Endothelial cell of umbilical vein (primary cell): ENCODE data around the gene MXI1. TPM values are rescaled to one million over a fixed set of nuclear protein-coding genes. Genes with fewer than 3 reads are reported as not detected.

Experiments
- BruUV-seq: library from RNA; stranded (reverse); fragments of 400-500 nt; replicated peaks from 2 replicates; lab custom pipeline; 2021; lab: Mats Ljungman, UMichigan
- CTCF ChIA-PET: fragments of 300-600, 350-600 bp; sonication (Branson Sonifier 250); formaldehyde crosslinking; loops from one replicate; lab custom pipeline; 2021; ENCODE audit warnings: antibody characterized with exemption, inconsistent platforms; lab: Charles Lee
- POLR2A ChIA-PET: fragments of 300-600, 350-600 bp; sonication (Branson Sonifier 250); formaldehyde crosslinking; loops from one replicate; lab custom pipeline; 2021; ENCODE audit warnings: antibody characterized with exemption, inconsistent platforms; lab: Charles Lee
- DNase-seq: peaks from one replicate; pipeline ENCODE4 v3.0.0-alpha.2; 2011; ENCODE audit warnings: low read depth, low spot score
- FAIRE-seq: peaks from 2 replicates; lab custom pipeline; 2011; peaks lifted over from hg19 to GRCh38; lab: Jason Lieb, UNC
- H2AFZ ChIP-seq: 2 replicates; pipeline ENCODE4 v1.6.0; 2012; ENCODE audit warnings: low read depth, low read length, control low read depth, inconsistent platforms
- H3K27ac ChIP-seq: 2 replicates; pipeline ENCODE4 v1.5.1; 2011; ENCODE audit warnings: low read depth, mild to moderate bottlenecking, control low read depth, low read length, moderate library complexity; ENCODE audit not compliant: insufficient read depth
- H3K27me3 ChIP-seq, 2 experiments: 2 replicates each; pipeline versions ENCODE4 v1.6.0 to v1.6.1; 2011; ENCODE audit warnings: low read length in 2 of 2, mixed read lengths in 1 of 2; ENCODE audit not compliant: control insufficient read depth in 2 of 2, insufficient read depth in 2 of 2
- H3K36me3 ChIP-seq, 2 experiments: 2 replicates in 1 of 2; 3 replicates in 1 of 2; pipeline ENCODE4 v1.5.1; 2011; ENCODE audit warnings: low read length in 2 of 2, mild to moderate bottlenecking in 1 of 2, moderate library complexity in 1 of 2; ENCODE audit not compliant: control insufficient read depth in 2 of 2, insufficient read depth in 2 of 2; ENCODE audit errors: extremely low read depth in 1 of 2
- H3K4me1 ChIP-seq: 3 replicates; pipeline ENCODE4 v1.5.1; 2011; ENCODE audit warnings: mild to moderate bottlenecking, low read length; ENCODE audit not compliant: control insufficient read depth, insufficient read depth; ENCODE audit errors: extremely low read depth
- H3K4me2 ChIP-seq: 2 replicates; pipeline ENCODE4 v1.6.1; 2011; ENCODE audit warnings: low read length, control low read depth, mixed read lengths; ENCODE audit not compliant: insufficient read depth
- H3K4me3 ChIP-seq, 3 experiments: fragments of 200-600 bp in 1 of 3; sonication (generic), shearing (Covaris generic) in 1 of 3; replicated peaks in 1 of 3; 2 replicates each; pipeline ENCODE4 v1.5.1; 2011 to 2016; ENCODE audit warnings: control low read depth in 3 of 3, low read length in 3 of 3, mild to moderate bottlenecking in 2 of 3, inconsistent platforms in 1 of 3, low read depth in 1 of 3, moderate library complexity in 1 of 3; ENCODE audit not compliant: insufficient read depth in 1 of 3
- H3K79me2 ChIP-seq: 2 replicates; pipeline ENCODE4 v1.6.0; 2012; ENCODE audit warnings: low read length, inconsistent platforms; ENCODE audit not compliant: control insufficient read depth, insufficient read depth
- H3K9ac ChIP-seq: replicated peaks from 2 replicates; pipeline ENCODE3; 2011; ENCODE audit warnings: low read length, control low read depth; ENCODE audit not compliant: insufficient read depth; ENCODE audit errors: extremely low read depth
- H3K9me1 ChIP-seq: replicated peaks from 3 replicates; pipeline ENCODE4 v1.6.0; 2011; ENCODE audit warnings: mild to moderate bottlenecking, low read length; ENCODE audit not compliant: control insufficient read depth, insufficient read depth; ENCODE audit errors: extremely low read depth
- H3K9me3 ChIP-seq: replicated peaks from 2 replicates; pipeline ENCODE4 v1.5.1; 2012; ENCODE audit warnings: low read length, inconsistent platforms; ENCODE audit not compliant: control insufficient read depth, insufficient read depth
- H4K20me1 ChIP-seq: replicated peaks from 2 replicates; pipeline ENCODE3; 2011; ENCODE audit warnings: mild to moderate bottlenecking, low read length; ENCODE audit not compliant: control insufficient read depth, insufficient read depth; ENCODE audit errors: extremely low read depth
- CTCF ChIP-seq, 2 donors: IDR thresholded peaks; 1 replicate in 1 of 2; 2 replicates in 1 of 2; pipeline ENCODE4 v1.5.1; 2011; ENCODE audit warnings: low read length in 2 of 2, mild to moderate bottlenecking in 2 of 2, moderate library complexity in 2 of 2, control low read depth in 1 of 2, inconsistent platforms in 1 of 2, low read depth in 1 of 2; ENCODE audit not compliant: insufficient read depth in 1 of 2; ENCODE audit errors: extremely low read depth in 1 of 2
- EZH2 ChIP-seq: IDR thresholded peaks from 2 replicates; pipeline ENCODE4 v1.6.1; 2012; ENCODE audit warnings: borderline replicate concordance, low read depth, mild to moderate bottlenecking, moderate library complexity, low read length, inconsistent platforms; ENCODE audit not compliant: severe bottlenecking
- FOS ChIP-seq: IDR thresholded peaks from 2 replicates; pipeline ENCODE4 v1.6.1; 2011; ENCODE audit warnings: mild to moderate bottlenecking, low read length, moderate library complexity, borderline replicate concordance; ENCODE audit not compliant: insufficient read depth
- GATA2 ChIP-seq: IDR thresholded peaks from 2 replicates; pipeline ENCODE4 v1.7.0; 2011; ENCODE audit warnings: low read depth, mild to moderate bottlenecking, moderate library complexity, mixed read lengths, low read length; ENCODE audit not compliant: insufficient read length, insufficient read depth
- JUN ChIP-seq: IDR thresholded peaks from 2 replicates; pipeline ENCODE4 v1.6.1; 2011; ENCODE audit warnings: borderline replicate concordance, low read depth; ENCODE audit not compliant: insufficient read length, insufficient read depth
- MAX ChIP-seq: IDR thresholded peaks from 2 replicates; pipeline ENCODE4 v1.6.1; 2011; ENCODE audit not compliant: insufficient read depth, insufficient read length
- MYC ChIP-seq: IDR thresholded peaks from one replicate; pipeline ENCODE4 v1.6.1; 2011; ENCODE audit warnings: mild to moderate bottlenecking, low read depth, low read length
- POLR2A ChIP-seq: IDR thresholded peaks from 2 replicates; pipeline ENCODE4 v1.6.1; 2012; ENCODE audit warnings: low read depth, mild to moderate bottlenecking, control low read depth, low read length
- POLR2AphosphoS5 ChIP-seq: IDR thresholded peaks from 2 replicates; pipeline ENCODE4 v1.6.1; 2012; ENCODE audit warnings: low read depth, mild to moderate bottlenecking, control low read depth, low read length, moderate library complexity; ENCODE audit not compliant: insufficient read depth
- dilution Hi-C: fragments of 300-500 bp; cut with MboI; formaldehyde crosslinking; loops from one replicate; pipeline ENCODE4 v1.15.0; 2019; ENCODE audit warnings: low sequenced_read_pairs; ENCODE audit not compliant: extremely low pct_ligation_motif_present
- intact Hi-C: fragments of 100-400 bp; cut with micrococcal nuclease; formaldehyde crosslinking; loops from one replicate; pipeline ENCODE4 v1.10.0; 2022
- polyA plus RNA-seq, 4 experiments: library from polyadenylated mRNA; depleted of rRNA in 3 of 4; stranded (reverse) in 3 of 4; unstranded in 1 of 4; fragments of >200 nt; gene quantifications; 2 replicates each; pipeline versions ENCODE4 v1.2.1 to v1.2.3, GENCODE V29; 2011 to 2012; ENCODE audit warnings: missing spikeins in 1 of 4
- total RNA-seq: library from RNA; stranded (reverse); gene quantifications from 2 replicates; pipeline ENCODE4 v1.2.3, GENCODE V29; 2021

MXI1 gene
- total and polyA plus RNA-seq, 2 donors (not counting 3 experiments of a cell fraction or from before 2014, with no cell fraction given): 2.7 to 8.5 TPM

- no peak for TF ChIP-seq MYC
- ChIA-PET POLR2A (no interaction called here), CTCF (interaction anchor here (7.1 kb wide), 1 partner anchor 11 kb away, joined by 99 read pairs; no protein-coding TSS in a partner anchor)
- Histone ChIP-seq H3K9me1 (no peaks in the 10 kb centered on the region), H3K4me3 (no peak overlapping the region), H3K9me3 (no peaks in the 10 kb centered on the region), H3K27me3 (peaks cover 22 to 23% of the 10 kb centered on the region in 2 experiments), H3K79me2 (no peaks in the 10 kb centered on the region), H3K4me1 (peaks cover 4% of the 10 kb centered on the region), H2AFZ (no peak overlapping the region), H3K9ac (no peak overlapping the region), H3K27ac (no peak overlapping the region), H3K4me2 (no peak overlapping the region), H3K36me3 (no peaks in the 10 kb centered on the region), H4K20me1 (no peaks in the 10 kb centered on the region)
- dilution Hi-C loops (no loop called here), intact Hi-C loops (no loop called here)
- DNase-seq (no peak), FAIRE-seq (no peak)
- no TSS peak for BruUV-seq
Observed at GRCh38 chr10:110212119-110213006, 5.0 kb downstream of the MXI1 start.

GRCh38 chr10:110214371-110214826 is 7.0 kb downstream of the MXI1 start:
- H3K27ac ChIP-seq: no peak overlapping the region
- no peak for TF ChIP-seq MAX
- TF ChIP-seq GATA2: no peak
- no peak for TF ChIP-seq MYC
- TF ChIP-seq POLR2AphosphoS5: no peak
- no peak for TF ChIP-seq FOS
- no peak for TF ChIP-seq EZH2
- no peak for TF ChIP-seq POLR2A
- TF ChIP-seq CTCF (IDR thresholded peaks at IDR 0.05; ENCODE audit: extremely low read depth in 1 of 2, insufficient read depth in 1 of 2, low read depth in 1 of 2, low read length in 2 of 2): no peak
- no peak for TF ChIP-seq JUN
- peaks cover 22 to 23% of the 10 kb centered on the region in 2 experiments for H3K27me3 ChIP-seq
- DNase-seq (no peak), FAIRE-seq (no peak)
- dilution Hi-C loops: no loop called here
- no peaks in the 10 kb centered on the region for H3K36me3 ChIP-seq
- BruUV-seq: no TSS peak
- H3K79me2 ChIP-seq: no peaks in the 10 kb centered on the region
- no peak overlapping the region for H3K4me2 ChIP-seq
- H2AFZ ChIP-seq: no peak overlapping the region
- H3K9ac ChIP-seq: no peak overlapping the region
- POLR2A ChIA-PET: no interaction called here
- H3K9me3 ChIP-seq: no peaks in the 10 kb centered on the region
- CTCF ChIA-PET: interaction anchor here (0.7 kb wide), 1 partner anchor 24 kb away, joined by 3 read pairs; no protein-coding TSS in a partner anchor
- H3K9me1 ChIP-seq: no peaks in the 10 kb centered on the region
- no peaks in the 10 kb centered on the region for H4K20me1 ChIP-seq
- H3K4me1 ChIP-seq: peaks cover 4% of the 10 kb centered on the region
- intact Hi-C loops: no loop called here
- H3K4me3 ChIP-seq: no peak overlapping the region
